WERI-Rb-1 (cell line): ENCODE results near the gene GFPT2.

ENCODE experiments used
- DNase-seq: peaks from one replicate; pipeline ENCODE4 v3.0.0-alpha.2; 2020
- H3K27ac ChIP-seq: fragments of 250-450 bp; sonication (Bioruptor Pico); 2 replicates; pipeline ENCODE4 v1.5.1; 2020; ENCODE audit warnings: mild to moderate bottlenecking, moderate library complexity
- H3K27me3 ChIP-seq: fragments of 250-450 bp; sonication (Bioruptor Pico); 2 replicates; pipeline ENCODE4 v1.5.1; 2021; ENCODE audit warnings: mild to moderate bottlenecking, low read depth, moderate library complexity; ENCODE audit not compliant: insufficient read depth, severe bottlenecking
- H3K36me3 ChIP-seq: fragments of 250-450 bp; sonication (Bioruptor Pico); 2 replicates; pipeline ENCODE4 v1.5.1; 2020; ENCODE audit warnings: mild to moderate bottlenecking, moderate library complexity
- H3K4me3 ChIP-seq: 2 replicates; pipeline ENCODE4 v1.5.1; 2011; ENCODE audit warnings: low read depth, mild to moderate bottlenecking, control low read depth, low read length
- H3K9me3 ChIP-seq: fragments of 250-450 bp; sonication (Bioruptor Pico); 2 replicates; pipeline ENCODE4 v1.5.1; 2021; ENCODE audit warnings: mild to moderate bottlenecking, moderate library complexity; ENCODE audit not compliant: severe bottlenecking
- TF ChIP-seq, protein P1 (sequence below): IDR thresholded peaks from 2 replicates; pipeline ENCODE4 v1.5.1; 2011; ENCODE audit warnings: low read depth, mild to moderate bottlenecking, control low read depth, inconsistent platforms, low read length

Gene GFPT2

DNA sequence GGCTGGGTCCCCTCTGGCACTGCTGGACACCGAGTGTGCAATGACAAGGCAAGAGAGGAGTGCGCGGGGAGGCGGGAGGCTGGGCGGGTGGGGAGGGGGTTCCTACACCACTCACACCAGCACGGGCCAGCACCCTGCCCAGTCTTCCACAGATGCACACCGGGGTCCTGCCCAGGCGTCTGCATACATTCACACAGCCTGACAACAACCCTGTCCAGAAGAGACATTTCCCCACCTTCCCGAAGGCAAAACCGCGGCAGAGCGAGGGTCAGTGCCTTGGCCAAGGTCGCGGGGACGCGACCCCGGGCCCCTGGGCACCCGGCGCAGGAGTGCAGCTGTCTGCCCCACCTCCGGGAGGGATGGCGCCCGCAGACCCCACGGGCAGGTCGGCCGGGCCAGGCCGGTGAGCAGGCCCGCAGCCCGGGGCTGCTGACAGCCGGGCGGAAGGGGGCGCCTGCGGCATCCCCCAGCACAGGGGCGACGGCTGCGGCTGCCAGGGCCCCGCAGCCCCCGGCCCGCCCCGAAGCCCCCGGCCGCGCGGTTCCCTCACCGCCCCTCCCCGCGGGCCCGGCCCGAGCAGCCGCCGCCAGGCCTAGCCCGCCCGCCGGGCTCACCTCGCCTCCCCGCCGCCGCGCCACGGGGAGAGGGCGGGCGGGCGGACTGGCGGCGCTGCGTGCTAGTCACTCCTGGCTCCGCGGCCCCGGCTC lies 61.7 kb downstream of the GFPT2 start:
- peak; percentile 8 for DNase-seq
- Histone ChIP-seq H3K27ac (no peak overlapping the region), H3K27me3 (no peaks in the 10 kb centered on the region), H3K4me3 (peak overlapping the region; percentile 44), H3K36me3 (no peaks in the 10 kb centered on the region), H3K9me3 (no peaks in the 10 kb centered on the region)
- TF ChIP-seq, protein P1, sequence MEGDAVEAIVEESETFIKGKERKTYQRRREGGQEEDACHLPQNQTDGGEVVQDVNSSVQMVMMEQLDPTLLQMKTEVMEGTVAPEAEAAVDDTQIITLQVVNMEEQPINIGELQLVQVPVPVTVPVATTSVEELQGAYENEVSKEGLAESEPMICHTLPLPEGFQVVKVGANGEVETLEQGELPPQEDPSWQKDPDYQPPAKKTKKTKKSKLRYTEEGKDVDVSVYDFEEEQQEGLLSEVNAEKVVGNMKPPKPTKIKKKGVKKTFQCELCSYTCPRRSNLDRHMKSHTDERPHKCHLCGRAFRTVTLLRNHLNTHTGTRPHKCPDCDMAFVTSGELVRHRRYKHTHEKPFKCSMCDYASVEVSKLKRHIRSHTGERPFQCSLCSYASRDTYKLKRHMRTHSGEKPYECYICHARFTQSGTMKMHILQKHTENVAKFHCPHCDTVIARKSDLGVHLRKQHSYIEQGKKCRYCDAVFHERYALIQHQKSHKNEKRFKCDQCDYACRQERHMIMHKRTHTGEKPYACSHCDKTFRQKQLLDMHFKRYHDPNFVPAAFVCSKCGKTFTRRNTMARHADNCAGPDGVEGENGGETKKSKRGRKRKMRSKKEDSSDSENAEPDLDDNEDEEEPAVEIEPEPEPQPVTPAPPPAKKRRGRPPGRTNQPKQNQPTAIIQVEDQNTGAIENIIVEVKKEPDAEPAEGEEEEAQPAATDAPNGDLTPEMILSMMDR, result peak; percentile 22; the same call in 1 of the 2 replicates

DNA sequence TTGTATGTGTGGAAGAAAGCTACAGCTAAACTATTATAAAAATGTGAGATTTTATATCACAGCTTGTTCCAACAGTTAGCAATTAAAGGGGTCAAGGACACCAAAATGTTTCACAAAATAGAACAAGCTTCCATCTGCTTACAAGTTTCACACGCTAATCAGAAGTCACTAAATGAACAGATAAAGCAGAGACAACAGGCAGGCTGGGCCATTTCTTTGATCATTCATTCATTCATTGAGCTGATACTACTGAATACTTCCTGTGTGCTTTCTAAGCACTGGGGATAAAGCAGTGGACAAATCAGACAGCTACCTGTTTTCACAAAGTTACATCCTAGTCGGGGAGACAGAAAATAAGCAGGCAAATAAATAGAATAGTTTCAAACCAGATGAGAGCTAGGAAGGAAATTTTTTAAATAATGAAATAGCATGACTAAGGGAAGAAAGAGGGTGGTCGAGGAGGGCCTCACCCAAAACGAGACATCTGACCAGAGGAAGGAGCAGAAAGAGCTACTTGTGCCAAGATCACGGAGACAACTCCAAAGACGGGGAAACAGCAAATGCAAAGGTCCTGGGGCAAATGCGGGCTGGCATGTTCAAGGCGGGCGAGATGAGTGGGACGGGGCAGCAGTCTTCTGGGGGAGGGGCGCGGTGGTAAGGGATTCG lies 62.4 kb downstream of the GFPT2 start:
- Histone ChIP-seq H3K27me3 (no peaks in the 10 kb centered on the region), H3K36me3 (no peaks in the 10 kb centered on the region), H3K9me3 (no peaks in the 10 kb centered on the region), H3K4me3 (peak overlapping the region; percentile 44), H3K27ac (no peak overlapping the region)
- TF ChIP-seq, protein P1, result no peak
- no peak for DNase-seq

DNA sequence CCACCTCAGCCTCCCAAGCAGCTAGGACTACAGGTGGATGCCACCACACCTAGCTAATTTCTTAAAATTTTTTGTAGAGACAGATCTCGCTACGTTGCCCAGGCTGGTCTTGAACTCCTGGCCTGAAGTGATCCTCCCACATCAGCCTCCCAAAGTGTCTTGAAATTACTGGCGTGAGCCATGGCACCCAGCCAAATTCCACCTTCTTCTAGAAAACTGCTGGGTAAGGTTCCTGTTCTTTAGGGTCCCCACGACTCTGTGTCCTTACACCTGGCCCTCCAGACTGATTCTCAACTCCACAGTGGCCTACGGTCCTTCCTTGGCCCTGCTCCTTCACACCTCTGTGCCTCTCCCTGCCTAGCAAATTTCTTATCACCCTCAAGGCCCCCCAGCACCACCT lies 63.2 kb downstream of the GFPT2 start:
- Histone ChIP-seq H3K27me3 (no peaks in the 10 kb centered on the region), H3K4me3 (no peak overlapping the region), H3K9me3 (no peaks in the 10 kb centered on the region), H3K36me3 (no peaks in the 10 kb centered on the region; the same call in 1 of the 2 replicates), H3K27ac (no peak overlapping the region)
- TF ChIP-seq, protein P1, result no peak
- DNase-seq, result no peak

DNA sequence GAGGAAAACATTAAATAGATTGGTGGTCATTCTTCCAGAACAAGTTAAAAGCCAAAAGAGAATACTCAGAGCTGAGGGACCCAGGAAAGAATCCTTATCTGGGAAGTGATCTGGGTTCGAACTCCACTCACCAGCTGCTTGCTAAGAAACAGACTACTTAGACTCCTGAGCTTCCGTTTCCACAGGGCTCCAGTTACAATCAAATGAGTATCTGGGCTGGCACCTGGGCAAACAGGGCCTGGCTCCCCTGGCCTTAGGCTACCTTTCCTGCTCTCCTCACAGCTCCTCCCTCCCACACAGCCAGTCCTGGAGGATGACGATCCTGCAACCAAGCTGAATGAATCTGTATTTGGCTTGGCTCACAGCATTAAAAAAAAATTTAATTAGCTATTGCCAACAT lies 63.7 kb downstream of the GFPT2 start:
- TF ChIP-seq, protein P1, result no peak
- H3K4me3 ChIP-seq, result no peak overlapping the region
- H3K9me3 ChIP-seq, result no peaks in the 10 kb centered on the region
- DNase-seq, result no peak
- no peaks in the 10 kb centered on the region; the same call in 1 of the 2 replicates for H3K36me3 ChIP-seq
- H3K27me3 ChIP-seq, result no peaks in the 10 kb centered on the region
- no peak overlapping the region for H3K27ac ChIP-seq

DNA sequence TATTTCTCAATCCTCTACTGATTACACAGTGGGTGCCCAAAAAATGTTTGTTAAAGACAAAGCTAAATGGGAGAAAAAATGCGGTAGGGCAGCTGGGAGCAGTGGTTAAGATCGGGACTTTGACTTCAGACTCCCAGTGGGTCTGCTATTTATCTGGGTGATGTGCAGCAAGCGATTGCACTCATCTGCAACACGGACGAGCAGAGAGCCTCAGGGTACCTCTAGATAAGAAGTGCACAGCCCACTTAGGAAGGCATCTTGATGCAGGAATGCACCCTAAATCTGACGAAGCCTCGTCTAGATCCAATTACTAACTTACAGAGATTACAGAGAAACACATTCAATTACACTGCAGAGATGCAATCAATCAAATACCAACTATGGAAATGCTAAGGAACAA lies 65.3 kb downstream of the GFPT2 start:
- no peaks in the 10 kb centered on the region for H3K9me3 ChIP-seq
- TF ChIP-seq, protein P1, result no peak
- no peak overlapping the region for H3K4me3 ChIP-seq
- H3K36me3 ChIP-seq, result no peaks in the 10 kb centered on the region; the same call in 1 of the 2 replicates
- H3K27me3 ChIP-seq, result no peaks in the 10 kb centered on the region
- no peak overlapping the region for H3K27ac ChIP-seq
- DNase-seq, result no peak
